Activated B cell treated with CpG ODN at 0.5 μM for 24 hours (primary cell): ENCODE results near the gene BRD8. TPM values are rescaled to one million over a fixed set of nuclear protein-coding genes. Genes with fewer than 3 reads are reported as not detected.
A peak's percentile ranks its signal among the peaks of the same experiment; 100 is the strongest.

Source experiments
- ATAC-seq: fragments of 200-7000 bp; cut with Tn5 transposase; one replicate; pipeline ENCODE4 v1.10.0; 2021; ENCODE audit warnings: low read depth, mild to moderate bottlenecking, moderate library complexity
- CTCF ChIA-PET: fragments of 350-600 bp; sonication (Branson Sonifier 250); formaldehyde crosslinking; loops from one replicate; lab custom pipeline; 2021; ENCODE audit warnings: antibody characterized with exemption; lab: Charles Lee
- POLR2A ChIA-PET: fragments of 350-600 bp; sonication (Branson Sonifier 250); formaldehyde crosslinking; loops from one replicate; lab custom pipeline; 2021; ENCODE audit warnings: antibody characterized with exemption; lab: Charles Lee
- DNase-seq: peaks from one replicate; pipeline ENCODE4 v3.0.0; 2022
- H3K27ac Mint-ChIP-seq: one replicate; pipeline ENCODE4 v1.8.0; 2020; ENCODE audit warnings: mixed read lengths
- H3K27me3 Mint-ChIP-seq: one replicate; pipeline ENCODE4 v1.8.0; 2021; ENCODE audit warnings: mixed read lengths
- H3K36me3 Mint-ChIP-seq: one replicate; pipeline ENCODE4 v1.8.0; 2021; ENCODE audit warnings: low read depth, mixed read lengths
- H3K4me1 Mint-ChIP-seq: one replicate; pipeline ENCODE4 v1.8.0; 2021; ENCODE audit warnings: mixed read lengths
- H3K4me3 Mint-ChIP-seq: one replicate; pipeline ENCODE4 v1.8.0; 2020; ENCODE audit warnings: mild to moderate bottlenecking, mixed read lengths
- H3K9me3 Mint-ChIP-seq: one replicate; pipeline ENCODE4 v1.8.0; 2020; ENCODE audit warnings: mixed read lengths
- CTCF ChIP-seq: fragments of 200-600 bp; IDR thresholded peaks from one replicate; pipeline ENCODE4 v1.8.0; 2022; ENCODE audit warnings: antibody characterized with exemption, mild to moderate bottlenecking
- intact Hi-C: fragments of 100-400 bp; cut with micrococcal nuclease; formaldehyde crosslinking; loops from one replicate; pipeline ENCODE4 v1.15.1; 2024
- total RNA-seq: library from RNA; stranded (reverse); gene quantifications from 2 replicates; pipeline ENCODE4 v1.2.3, GENCODE V29; 2022

BRD8 gene
- total RNA-seq, 1 donor from 2014 or later = 77.8 TPM

- H3K4me1 Mint-ChIP-seq = peaks cover 15% of the 10 kb centered on the region
- no peaks in the 10 kb centered on the region for H3K36me3 Mint-ChIP-seq
- H3K27ac Mint-ChIP-seq = no peak overlapping the region
- POLR2A ChIA-PET = interaction anchor here (0.6 kb wide), 1 partner anchor 352 kb away, joined by 4 read pairs; no protein-coding TSS in a partner anchor
- no peaks in the 10 kb centered on the region for H3K9me3 Mint-ChIP-seq
- no peak for DNase-seq
- no peak for TF ChIP-seq CTCF
- intact Hi-C loops = no loop called here
- CTCF ChIA-PET = no interaction called here
- peaks cover 10% of the 10 kb centered on the region for H3K27me3 Mint-ChIP-seq
- no peak for ATAC-seq
- no peak overlapping the region for H3K4me3 Mint-ChIP-seq
Observed at GRCh38 chr5:138107213-138107612, 71.2 kb downstream of the BRD8 start.

GRCh38 chr5:138105709-138106108 lies 72.7 kb downstream of the BRD8 start:
- no peak for ATAC-seq
- intact Hi-C loops = no loop called here
- no peak overlapping the region for H3K27ac Mint-ChIP-seq
- H3K27me3 Mint-ChIP-seq = peaks cover 3% of the 10 kb centered on the region
- H3K9me3 Mint-ChIP-seq = no peaks in the 10 kb centered on the region
- H3K36me3 Mint-ChIP-seq = no peaks in the 10 kb centered on the region
- H3K4me3 Mint-ChIP-seq = no peak overlapping the region
- TF ChIP-seq CTCF = no peak
- DNase-seq = no peak
- ChIA-PET POLR2A (no interaction called here), CTCF (no interaction called here)
- H3K4me1 Mint-ChIP-seq = peaks cover 23% of the 10 kb centered on the region

GRCh38 chr5:138103319-138103637 lies 75.2 kb downstream of the BRD8 start:
- Mint-ChIP-seq H3K4me1 (peaks cover 23% of the 10 kb centered on the region), H3K27ac (peak overlapping the region; percentile 43), H3K4me3 (no peak overlapping the region), H3K27me3 (peaks cover 6% of the 10 kb centered on the region), H3K36me3 (no peaks in the 10 kb centered on the region), H3K9me3 (no peaks in the 10 kb centered on the region)
- no peak for ATAC-seq
- ChIA-PET CTCF (interaction anchor here (1.0 to 1.8 kb wide), 2 partner anchors 30 to 324 kb away, joined by 5 read pairs; no protein-coding TSS in a partner anchor), POLR2A (interaction anchor here (1.3 to 1.8 kb wide), 2 partner anchors 30 to 70 kb away, joined by 3 to 10 read pairs; partner anchors contain the start of gene FAM13B)
- intact Hi-C loops = loop anchor here (1.0 to 2.0 kb wide), 3 partner anchors 22 to 75 kb away; partner anchors contain the start of gene BRD8
- no peak for DNase-seq
- TF ChIP-seq CTCF = no peak

- Mint-ChIP-seq H3K4me3 (peak overlapping the region; percentile 6), H3K27me3 (peaks cover 5% of the 10 kb centered on the region), H3K27ac (peak overlapping the region; percentile 43), H3K9me3 (no peaks in the 10 kb centered on the region), H3K4me1 (peaks cover 23% of the 10 kb centered on the region), H3K36me3 (no peaks in the 10 kb centered on the region)
- no peak for TF ChIP-seq CTCF
- ATAC-seq (peak; percentile 95), DNase-seq (no peak)
- ChIA-PET POLR2A (interaction anchor here (1.3 to 1.8 kb wide), 2 partner anchors 31 to 69 kb away, joined by 3 to 10 read pairs; partner anchors contain the start of gene FAM13B), CTCF (interaction anchor here (1.0 to 1.8 kb wide), 3 partner anchors 26 to 323 kb away, joined by 3 to 5 read pairs (median 5); no protein-coding TSS in a partner anchor)
- intact Hi-C loops = loop anchor here (1.0 to 2.0 kb wide), 3 partner anchors 22 to 76 kb away; partner anchors contain the start of gene BRD8
Observed at GRCh38 chr5:138102454-138103318, 75.7 kb downstream of the BRD8 start.
